HepG2 (cell line): Measurements from ENCODE around the gene BAMBI. TPM values are rescaled to one million over a fixed set of nuclear protein-coding genes. Genes with fewer than 3 reads are reported as not detected.

Experiments
- polyA plus RNA-seq, 8 experiments: library from polyadenylated mRNA; depleted of rRNA in 3 of 8; stranded (reverse) in 7 of 8; unstranded in 1 of 8; fragments of >200 nt; fragmentation: Illumina TruSeq in 4 of 8; extraction: Trizol in 4 of 8; gene quantifications; 2 replicates each; pipeline versions ENCODE4 v1.2.1 to v1.2.3, GENCODE V29; 2011 to 2016; ENCODE audit warnings: low read depth in 4 of 8, missing spikeins in 1 of 8, mixed read lengths in 1 of 8; ENCODE audit not compliant: insufficient read depth in 1 of 8
- small RNA-seq, 3 experiments: library from RNA; depleted of rRNA; stranded (forward); fragments of <200 nt; gene quantifications; one replicate each; pipeline ENCODE3, GENCODE V24; 2012; ENCODE audit warnings: low read depth in 2 of 3, low replicate concordance in 1 of 3; ENCODE audit not compliant: insufficient read length in 3 of 3, insufficient read depth in 2 of 3
- total RNA-seq, 5 experiments: library from RNA; depleted of rRNA; stranded (reverse); fragments of >200 nt; fragmentation: Illumina TruSeq; extraction: Trizol; gene quantifications; 2 replicates each; pipeline ENCODE4 v1.2.3, GENCODE V29; 2016; ENCODE audit warnings: low read depth in 1 of 5

The BAMBI gene
- total and polyA plus RNA-seq, 2 of the 13 experiments (the other 11 are each of a cell fraction or from before 2014, with no cell fraction given): 12.0 to 23.6 TPM

Small RNA genes within 50 kb of the gene (small RNA-seq; reads per million reads assigned to genes)
- gene RNU4ATAC6P: 0 reads per million in 3 experiments
- gene RNU6-1067P: 0 to 3.9 (median 0.65) reads per million in 3 experiments

Other genes starting within 250 kb of the BAMBI start
- 69.1 and 70.2 TPM in 2 replicates for gene WAC, start 144.4 kb upstream of the BAMBI start, total RNA-seq (2016; rRNA removed; fragmentation: Illumina TruSeq; extraction: Trizol)
- 85.2 and 96.2 TPM in 2 replicates for gene WAC, start 144.4 kb upstream of the BAMBI start, polyA plus RNA-seq (2011; rRNA removed)